Spleen (tissue), 7 donors: Measurements from ENCODE around the gene DOCK10.

Source experiments
- CTCF ChIP-seq, 11 experiments: fragments of 200-600 bp in 7 of 11; fragments of 450-650 bp in 4 of 11; sonication (generic) in 4 of 11; IDR thresholded peaks in 8 of 11; conservative IDR thresholded peaks in 3 of 11; 1 replicate in 7 of 11; 2 replicates in 4 of 11; pipeline versions ENCODE4 v1.4.0 to v1.8.0; 2016 to 2021; ENCODE audit warnings: antibody characterized with exemption in 11 of 11, inconsistent platforms in 4 of 11, mild to moderate bottlenecking in 1 of 11
- POLR2A ChIP-seq, 3 donors: fragments of 450-650 bp; IDR thresholded peaks; one replicate each; pipeline ENCODE4 v1.5.1; 2017; ENCODE audit warnings: antibody characterized with exemption in 3 of 3, mild to moderate bottlenecking in 1 of 3
- donor health status: DM: no; HTN: no; CAD: no; lungs with moderate emphysema.
- donor health status: DM: no; HTN: no; CAD: no.
- donor health status: DM: no; HTN: no; CAD: no.

- TF ChIP-seq POLR2A (IDR thresholded peaks at IDR 0.05) = no peak
- no peak for TF ChIP-seq CTCF (IDR thresholded peaks at IDR 0.05 in 8 of 11, conservative IDR thresholded peaks at IDR 0.05 in 3 of 11)
Measured at GRCh38 chr2:224798180-224798579, 244.1 kb downstream of the DOCK10 start.
